ENCODE measurements around the gene PODNL1. TPM values are rescaled to one million over a fixed set of nuclear protein-coding genes. Genes with fewer than 3 reads are reported as not detected.

The PODNL1 gene
- total and polyA plus RNA-seq, 2 of the 13 experiments (the other 11 are each of a cell fraction or from before 2014, with no cell fraction given) = 0.18 TPM; not detected in 1

GRCh38 chr19:13905634-13906520, 32.3 kb downstream of the PODNL1 start, which contains the start of the genes BRME1 and CC2D1A (continued):
- TF ChIP-seq ZNF740 (CRISPR knock-in tag; IDR thresholded peaks at IDR 0.05) (no peak), FOXP4 (CRISPR knock-in tag; IDR thresholded peaks at IDR 0.05) (peak; percentile 62), SMARCC2 (IDR thresholded peaks at IDR 0.05) (no peak), ZNF83 (CRISPR knock-in tag; IDR thresholded peaks at IDR 0.05; ENCODE audit: borderline replicate concordance) (peak; percentile 84; the same call in 1 of the 2 replicates), GMEB1 (CRISPR knock-in tag; IDR thresholded peaks at IDR 0.05; ENCODE audit: borderline replicate concordance) (peak; percentile 97), KIAA2018 (CRISPR knock-in tag; IDR thresholded peaks at IDR 0.05; ENCODE audit: borderline replicate concordance) (no peak), ZNF382 (CRISPR knock-in tag; IDR thresholded peaks at IDR 0.05; ENCODE audit: borderline replicate concordance) (no peak), ZNF335 (CRISPR knock-in tag; IDR thresholded peaks at IDR 0.05) (peak; percentile 42; the same call in 1 of the 2 replicates)
- TF ChIP-seq, protein P1, sequence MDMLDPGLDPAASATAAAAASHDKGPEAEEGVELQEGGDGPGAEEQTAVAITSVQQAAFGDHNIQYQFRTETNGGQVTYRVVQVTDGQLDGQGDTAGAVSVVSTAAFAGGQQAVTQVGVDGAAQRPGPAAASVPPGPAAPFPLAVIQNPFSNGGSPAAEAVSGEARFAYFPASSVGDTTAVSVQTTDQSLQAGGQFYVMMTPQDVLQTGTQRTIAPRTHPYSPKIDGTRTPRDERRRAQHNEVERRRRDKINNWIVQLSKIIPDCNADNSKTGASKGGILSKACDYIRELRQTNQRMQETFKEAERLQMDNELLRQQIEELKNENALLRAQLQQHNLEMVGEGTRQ (IDR thresholded peaks at IDR 0.05; ENCODE audit: low read depth, low read length) = no peak
- TF ChIP-seq, protein P1 (CRISPR knock-in tag; IDR thresholded peaks at IDR 0.05; ENCODE audit: borderline replicate concordance) = no peak; the same call in 1 of the 2 replicates
